ENCODE measurements around the gene INCA1. TPM values are rescaled to one million over a fixed set of nuclear protein-coding genes. Genes with fewer than 3 reads are reported as not detected.

Gene INCA1
- total and polyA plus RNA-seq, 2 of the 8 experiments (the other 6 are each of a cell fraction or from before 2014, with no cell fraction given), result 0.89 to 1.4 TPM

Small RNA genes lying within 50 kb of the gene (microRNA-seq; reads per million reads assigned to microRNA genes)
- 0 reads per million in 2 experiments for gene MIR6864 (ENCODE audit: borderline microRNAs expressed in 2 of 2, borderline number of aligned reads in 2 of 2, borderline replicate concordance in 1 of 2)
- 0 reads per million in 2 experiments for gene MIR6865 (ENCODE audit: borderline microRNAs expressed in 2 of 2, borderline number of aligned reads in 2 of 2, borderline replicate concordance in 1 of 2)

Small RNA genes lying within 50 kb of the gene (small RNA-seq; reads per million reads assigned to genes)
- gene MIR6864 (ENCODE audit: insufficient read depth) (not detected), gene MIR6865 (ENCODE audit: insufficient read depth) (not detected)

Other genes starting within 250 kb of the INCA1 start
- not detected in 2 replicates for gene TM4SF5, start 225.6 kb downstream of the INCA1 start, total RNA-seq (2021; fragmentation: NEBNext Ultra II Directional; extraction: Animal tissue kit (Norgen Biotek cat#: 25700))
- gene TM4SF5, start 225.6 kb downstream of the INCA1 start, polyA plus RNA-seq (2011; rRNA removed), result not detected in 2 replicates
- not detected in 2 replicates for gene VMO1, start 211.2 kb downstream of the INCA1 start, total RNA-seq (2021; fragmentation: NEBNext Ultra II Directional; extraction: Animal tissue kit (Norgen Biotek cat#: 25700))
- gene VMO1, start 211.2 kb downstream of the INCA1 start, polyA plus RNA-seq (2011; rRNA removed), result 0.30 and 0.78 TPM in 2 replicates
- gene GLTPD2, start 208.6 kb downstream of the INCA1 start, total RNA-seq (2021; fragmentation: NEBNext Ultra II Directional; extraction: Animal tissue kit (Norgen Biotek cat#: 25700)), result not detected in 2 replicates
- 0.06 TPM in 1 of 2 replicates, not detected in the other for gene GLTPD2, start 208.6 kb downstream of the INCA1 start, polyA plus RNA-seq (2011; rRNA removed)
- 264 and 278 TPM in 2 replicates for gene PSMB6, start 201.4 kb downstream of the INCA1 start, total RNA-seq (2021; fragmentation: NEBNext Ultra II Directional; extraction: Animal tissue kit (Norgen Biotek cat#: 25700))
- 635 and 737 TPM in 2 replicates for gene PSMB6, start 201.4 kb downstream of the INCA1 start, polyA plus RNA-seq (2011; rRNA removed)
- gene PLD2, start 190.4 kb downstream of the INCA1 start, total RNA-seq (2021; fragmentation: NEBNext Ultra II Directional; extraction: Animal tissue kit (Norgen Biotek cat#: 25700)), result 48.4 and 53.0 TPM in 2 replicates
- 44.3 and 59.8 TPM in 2 replicates for gene PLD2, start 190.4 kb downstream of the INCA1 start, polyA plus RNA-seq (2011; rRNA removed)
- 74.4 and 77.7 TPM in 2 replicates for gene MINK1, start 164.2 kb downstream of the INCA1 start, total RNA-seq (2021; fragmentation: NEBNext Ultra II Directional; extraction: Animal tissue kit (Norgen Biotek cat#: 25700))
- gene MINK1, start 164.2 kb downstream of the INCA1 start, polyA plus RNA-seq (2011; rRNA removed), result 26.9 and 44.8 TPM in 2 replicates
- gene C17orf107, start 98.0 kb downstream of the INCA1 start, total RNA-seq (2021; fragmentation: NEBNext Ultra II Directional; extraction: Animal tissue kit (Norgen Biotek cat#: 25700)), result 0.38 and 0.39 TPM in 2 replicates
- gene C17orf107, start 98.0 kb downstream of the INCA1 start, polyA plus RNA-seq (2011; rRNA removed), result 0.45 and 0.67 TPM in 2 replicates
- 0.15 and 0.40 TPM in 2 replicates for gene CHRNE, start 94.4 kb downstream of the INCA1 start, total RNA-seq (2021; fragmentation: NEBNext Ultra II Directional; extraction: Animal tissue kit (Norgen Biotek cat#: 25700))
- 0.33 and 0.63 TPM in 2 replicates for gene CHRNE, start 94.4 kb downstream of the INCA1 start, polyA plus RNA-seq (2011; rRNA removed)
- gene GP1BA, start 65.2 kb downstream of the INCA1 start, total RNA-seq (2021; fragmentation: NEBNext Ultra II Directional; extraction: Animal tissue kit (Norgen Biotek cat#: 25700)), result not detected in 2 replicates
- not detected in 2 replicates for gene GP1BA, start 65.2 kb downstream of the INCA1 start, polyA plus RNA-seq (2011; rRNA removed)
- 55.9 and 65.2 TPM in 2 replicates for gene SLC25A11, start 57.5 kb downstream of the INCA1 start, total RNA-seq (2021; fragmentation: NEBNext Ultra II Directional; extraction: Animal tissue kit (Norgen Biotek cat#: 25700))
- 97.0 and 136 TPM in 2 replicates for gene SLC25A11, start 57.5 kb downstream of the INCA1 start, polyA plus RNA-seq (2011; rRNA removed)
- 140 and 147 TPM in 2 replicates for gene RNF167, start 57.3 kb downstream of the INCA1 start, total RNA-seq (2021; fragmentation: NEBNext Ultra II Directional; extraction: Animal tissue kit (Norgen Biotek cat#: 25700))
- gene RNF167, start 57.3 kb downstream of the INCA1 start, polyA plus RNA-seq (2011; rRNA removed), result 281 and 284 TPM in 2 replicates
- 1,355 and 1,387 TPM in 2 replicates for gene PFN1, start 49.0 kb downstream of the INCA1 start, total RNA-seq (2021; fragmentation: NEBNext Ultra II Directional; extraction: Animal tissue kit (Norgen Biotek cat#: 25700))
- gene PFN1, start 49.0 kb downstream of the INCA1 start, polyA plus RNA-seq (2011; rRNA removed), result 1,949 and 2,147 TPM in 2 replicates
- gene ENO3, start 46.4 kb downstream of the INCA1 start, total RNA-seq (2021; fragmentation: NEBNext Ultra II Directional; extraction: Animal tissue kit (Norgen Biotek cat#: 25700)), result 24.1 and 25.7 TPM in 2 replicates
- gene ENO3, start 46.4 kb downstream of the INCA1 start, polyA plus RNA-seq (2011; rRNA removed), result 25.0 and 36.4 TPM in 2 replicates
- 81.9 and 83.6 TPM in 2 replicates for gene SPAG7, start 29.7 kb downstream of the INCA1 start, total RNA-seq (2021; fragmentation: NEBNext Ultra II Directional; extraction: Animal tissue kit (Norgen Biotek cat#: 25700))
- gene SPAG7, start 29.7 kb downstream of the INCA1 start, polyA plus RNA-seq (2011; rRNA removed), result 74.2 and 82.1 TPM in 2 replicates
- 11.4 and 12.0 TPM in 2 replicates for gene CAMTA2, start 9.8 kb downstream of the INCA1 start, total RNA-seq (2021; fragmentation: NEBNext Ultra II Directional; extraction: Animal tissue kit (Norgen Biotek cat#: 25700))
- gene CAMTA2, start 9.8 kb downstream of the INCA1 start, polyA plus RNA-seq (2011; rRNA removed), result 5.5 and 13.7 TPM in 2 replicates
- 114 and 118 TPM in 2 replicates for gene KIF1C, start 428 bp upstream of the INCA1 start, total RNA-seq (2021; fragmentation: NEBNext Ultra II Directional; extraction: Animal tissue kit (Norgen Biotek cat#: 25700))
- gene KIF1C, start 428 bp upstream of the INCA1 start, polyA plus RNA-seq (2011; rRNA removed), result 14.3 and 28.7 TPM in 2 replicates
- gene SLC52A1, start 37.9 kb upstream of the INCA1 start, total RNA-seq (2021; fragmentation: NEBNext Ultra II Directional; extraction: Animal tissue kit (Norgen Biotek cat#: 25700)), result 0.61 and 0.63 TPM in 2 replicates
- gene SLC52A1, start 37.9 kb upstream of the INCA1 start, polyA plus RNA-seq (2011; rRNA removed), result 0.67 and 1.2 TPM in 2 replicates
- 0.15 and 0.17 TPM in 2 replicates for gene ZFP3, start 80.9 kb upstream of the INCA1 start, total RNA-seq (2021; fragmentation: NEBNext Ultra II Directional; extraction: Animal tissue kit (Norgen Biotek cat#: 25700))
- gene ZFP3, start 80.9 kb upstream of the INCA1 start, polyA plus RNA-seq (2011; rRNA removed), result 0.31 and 0.44 TPM in 2 replicates
- gene ZNF232, start 114.4 kb upstream of the INCA1 start, total RNA-seq (2021; fragmentation: NEBNext Ultra II Directional; extraction: Animal tissue kit (Norgen Biotek cat#: 25700)), result 39.8 and 41.0 TPM in 2 replicates
- gene ZNF232, start 114.4 kb upstream of the INCA1 start, polyA plus RNA-seq (2011; rRNA removed), result 9.2 and 11.1 TPM in 2 replicates
- gene USP6, start 118.5 kb upstream of the INCA1 start, total RNA-seq (2021; fragmentation: NEBNext Ultra II Directional; extraction: Animal tissue kit (Norgen Biotek cat#: 25700)), result 0.25 and 0.32 TPM in 2 replicates
- 0.05 and 0.08 TPM in 2 replicates for gene USP6, start 118.5 kb upstream of the INCA1 start, polyA plus RNA-seq (2011; rRNA removed)
- 14.3 and 15.5 TPM in 2 replicates for gene ZNF594, start 194.3 kb upstream of the INCA1 start, total RNA-seq (2021; fragmentation: NEBNext Ultra II Directional; extraction: Animal tissue kit (Norgen Biotek cat#: 25700))
- 3.6 and 4.2 TPM in 2 replicates for gene ZNF594, start 194.3 kb upstream of the INCA1 start, polyA plus RNA-seq (2011; rRNA removed)
- not detected in 2 replicates for gene SCIMP, start 237.3 kb upstream of the INCA1 start, total RNA-seq (2021; fragmentation: NEBNext Ultra II Directional; extraction: Animal tissue kit (Norgen Biotek cat#: 25700))
- not detected in 2 replicates for gene SCIMP, start 237.3 kb upstream of the INCA1 start, polyA plus RNA-seq (2011; rRNA removed)

Measured in H1 (cell line).